HepG2 (cell line): ENCODE results near the gene MICOS13. TPM values are rescaled to one million over a fixed set of nuclear protein-coding genes. Genes with fewer than 3 reads are reported as not detected.

Source experiments
- AKAP8 ChIP-seq: sonication (generic); formaldehyde crosslinking; IDR thresholded peaks from 2 replicates; pipeline ENCODE4 v1.5.1; 2020; ENCODE audit warnings: mild to moderate bottlenecking, missing genetic modification reagents
- CCAR2 ChIP-seq: fragments of 200-400 bp; formaldehyde crosslinking; optimal IDR thresholded peaks from 2 replicates; pipeline ENCODE3; 2018; ENCODE audit warnings: low read depth, mild to moderate bottlenecking, low read length, moderate library complexity
- GTF3A ChIP-seq: sonication (generic); formaldehyde crosslinking; conservative IDR thresholded peaks from 2 replicates; pipeline ENCODE4 v1.4.0; 2020; ENCODE audit warnings: mild to moderate bottlenecking, missing genetic modification reagents
- MED13 ChIP-seq: sonication (generic); formaldehyde crosslinking; IDR thresholded peaks from 2 replicates; pipeline ENCODE4 v1.5.0; 2020; ENCODE audit warnings: missing genetic modification reagents
- NFATC3 ChIP-seq: sonication (generic); formaldehyde crosslinking; IDR thresholded peaks from 2 replicates; pipeline ENCODE4 v1.5.1; 2020; ENCODE audit warnings: mild to moderate bottlenecking, missing genetic modification reagents
- PAF1 ChIP-seq: IDR thresholded peaks from 2 replicates; pipeline ENCODE4 v1.6.1; 2016; ENCODE audit warnings: missing genetic modification reagents, missing compliant biosample characterization
- PCBP2 ChIP-seq: fragments of 200-400 bp; formaldehyde crosslinking; optimal IDR thresholded peaks from 2 replicates; pipeline ENCODE3; 2018; ENCODE audit warnings: low read length, low read depth; ENCODE audit not compliant: poor library complexity, severe bottlenecking
- PITX1 ChIP-seq: sonication (generic); formaldehyde crosslinking; IDR thresholded peaks from 2 replicates; pipeline ENCODE4 v1.5.1; 2020; ENCODE audit warnings: mild to moderate bottlenecking, missing genetic modification reagents
- ZFP1 ChIP-seq: IDR thresholded peaks from 2 replicates; pipeline ENCODE4 v1.6.1; 2016
- ZFP82 ChIP-seq: sonication (generic); formaldehyde crosslinking; IDR thresholded peaks from 2 replicates; pipeline ENCODE4 v1.5.1; 2020; ENCODE audit warnings: mild to moderate bottlenecking, missing genetic modification reagents, borderline replicate concordance
- ZNF12 ChIP-seq: sonication (generic); formaldehyde crosslinking; IDR thresholded peaks from 2 replicates; pipeline ENCODE4 v1.5.0; 2020; ENCODE audit warnings: missing genetic modification reagents
- ZNF724P ChIP-seq: sonication (generic); formaldehyde crosslinking; IDR thresholded peaks from 2 replicates; pipeline ENCODE4 v1.8.0; 2022; ENCODE audit warnings: missing genetic modification reagents, borderline replicate concordance
- ZNF772 ChIP-seq: sonication (generic); formaldehyde crosslinking; IDR thresholded peaks from 2 replicates; pipeline ENCODE4 v1.5.0; 2020; ENCODE audit warnings: mild to moderate bottlenecking, missing genetic modification reagents
- ZSCAN9 ChIP-seq: IDR thresholded peaks from 2 replicates; pipeline ENCODE4 v1.6.1; 2016; ENCODE audit warnings: borderline replicate concordance
- polyA plus RNA-seq, 8 experiments: library from polyadenylated mRNA; depleted of rRNA in 3 of 8; stranded (reverse) in 7 of 8; unstranded in 1 of 8; fragments of >200 nt; fragmentation: Illumina TruSeq in 4 of 8; extraction: Trizol in 4 of 8; gene quantifications; 2 replicates each; pipeline versions ENCODE4 v1.2.1 to v1.2.3, GENCODE V29; 2011 to 2016; ENCODE audit warnings: low read depth in 4 of 8, missing spikeins in 1 of 8, mixed read lengths in 1 of 8; ENCODE audit not compliant: insufficient read depth in 1 of 8
- total RNA-seq, 5 experiments: library from RNA; depleted of rRNA; stranded (reverse); fragments of >200 nt; fragmentation: Illumina TruSeq; extraction: Trizol; gene quantifications; 2 replicates each; pipeline ENCODE4 v1.2.3, GENCODE V29; 2016; ENCODE audit warnings: low read depth in 1 of 5
- TF ChIP-seq, protein P1 (sequence below): sonication (generic); formaldehyde crosslinking; IDR thresholded peaks from 2 replicates; pipeline ENCODE4 v1.9.0; 2021; ENCODE audit warnings: missing genetic modification reagents, borderline replicate concordance
- TF ChIP-seq, protein P2 (sequence below): sonication (generic); formaldehyde crosslinking; IDR thresholded peaks from 2 replicates; pipeline ENCODE4 v1.4.0; 2020; ENCODE audit warnings: missing genetic modification reagents
- TF ChIP-seq, protein P3 (sequence below): fragments of 450-650 bp; IDR thresholded peaks from 2 replicates; pipeline ENCODE4 v1.6.1; 2017
- TF ChIP-seq, protein P4 (sequence below): sonication (generic); formaldehyde crosslinking; IDR thresholded peaks from 2 replicates; pipeline ENCODE4 v1.9.0; 2021; ENCODE audit warnings: missing genetic modification reagents, mild to moderate bottlenecking, borderline replicate concordance
- TF ChIP-seq, protein P5 (sequence below): sonication (generic); formaldehyde crosslinking; IDR thresholded peaks from 2 replicates; pipeline ENCODE4 v1.8.1; 2022; ENCODE audit warnings: mild to moderate bottlenecking, missing genetic modification reagents

MICOS13 gene
- total and polyA plus RNA-seq, 2 of the 13 experiments (the other 11 are each of a cell fraction or from before 2014, with no cell fraction given), result 28.8 to 35.4 TPM

DNA sequence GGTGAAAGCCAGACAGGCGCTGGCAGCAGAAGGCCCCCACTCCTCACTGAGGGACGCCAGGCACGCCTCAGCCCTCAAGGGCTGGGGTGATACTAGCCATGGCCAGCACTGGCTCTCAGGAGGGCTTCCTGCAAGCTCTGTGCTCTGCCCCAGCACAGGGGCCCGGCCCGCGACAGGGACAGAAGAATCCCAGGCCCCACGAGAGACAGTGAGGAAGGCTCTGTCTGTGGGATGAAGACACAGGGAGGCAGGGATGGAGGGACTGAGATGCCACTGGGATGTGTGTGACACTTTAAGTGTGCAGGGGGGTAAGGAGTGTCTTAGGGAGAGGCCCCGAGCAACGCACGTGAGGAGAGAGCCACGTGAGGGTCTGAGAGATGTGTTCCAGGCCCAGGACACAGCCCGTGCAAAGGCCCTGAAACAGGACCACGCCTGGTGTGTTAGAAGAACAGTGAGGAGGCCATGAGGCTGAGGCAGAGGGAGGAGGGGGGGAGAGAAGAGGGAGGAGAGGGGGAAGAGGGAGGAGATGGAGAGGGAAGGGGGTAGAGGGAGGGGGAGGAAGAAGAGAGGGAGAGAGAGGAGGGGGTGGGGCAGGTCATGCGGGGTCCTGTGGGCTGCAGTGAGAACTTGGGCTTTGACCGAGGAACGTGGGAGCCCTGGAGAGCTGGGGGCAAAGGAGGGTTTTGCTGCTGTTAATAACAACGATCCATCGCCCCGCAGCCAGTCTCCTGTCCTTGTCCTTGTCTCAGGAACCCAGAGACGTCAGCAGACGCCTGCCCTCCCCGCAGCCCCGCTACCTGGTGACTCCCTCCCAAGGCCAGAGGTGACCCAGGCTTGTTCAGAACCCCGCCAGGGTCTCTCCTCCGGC, 16.9 kb upstream of the MICOS13 start (continued):
- TF ChIP-seq PITX1 (CRISPR knock-in tag) (no peak), GTF3A (CRISPR knock-in tag) (no peak), PAF1 (CRISPR knock-in tag) (no peak), ZNF724P (no peak), ZNF12 (CRISPR knock-in tag) (no peak), CCAR2 (peak; percentile 20), ZFP1 (CRISPR knock-in tag) (no peak), ZSCAN9 (CRISPR knock-in tag) (no peak), PCBP2 (peak; percentile 24), ZNF772 (CRISPR knock-in tag) (no peak), NFATC3 (no peak), AKAP8 (CRISPR knock-in tag) (peak; percentile 1; the same call in 1 of the 2 replicates), ZFP82 (CRISPR knock-in tag) (no peak), MED13 (CRISPR knock-in tag) (no peak)
- TF ChIP-seq, protein P1, sequence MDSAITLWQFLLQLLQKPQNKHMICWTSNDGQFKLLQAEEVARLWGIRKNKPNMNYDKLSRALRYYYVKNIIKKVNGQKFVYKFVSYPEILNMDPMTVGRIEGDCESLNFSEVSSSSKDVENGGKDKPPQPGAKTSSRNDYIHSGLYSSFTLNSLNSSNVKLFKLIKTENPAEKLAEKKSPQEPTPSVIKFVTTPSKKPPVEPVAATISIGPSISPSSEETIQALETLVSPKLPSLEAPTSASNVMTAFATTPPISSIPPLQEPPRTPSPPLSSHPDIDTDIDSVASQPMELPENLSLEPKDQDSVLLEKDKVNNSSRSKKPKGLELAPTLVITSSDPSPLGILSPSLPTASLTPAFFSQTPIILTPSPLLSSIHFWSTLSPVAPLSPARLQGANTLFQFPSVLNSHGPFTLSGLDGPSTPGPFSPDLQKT (CRISPR knock-in tag), result no peak
- TF ChIP-seq, protein P2, sequence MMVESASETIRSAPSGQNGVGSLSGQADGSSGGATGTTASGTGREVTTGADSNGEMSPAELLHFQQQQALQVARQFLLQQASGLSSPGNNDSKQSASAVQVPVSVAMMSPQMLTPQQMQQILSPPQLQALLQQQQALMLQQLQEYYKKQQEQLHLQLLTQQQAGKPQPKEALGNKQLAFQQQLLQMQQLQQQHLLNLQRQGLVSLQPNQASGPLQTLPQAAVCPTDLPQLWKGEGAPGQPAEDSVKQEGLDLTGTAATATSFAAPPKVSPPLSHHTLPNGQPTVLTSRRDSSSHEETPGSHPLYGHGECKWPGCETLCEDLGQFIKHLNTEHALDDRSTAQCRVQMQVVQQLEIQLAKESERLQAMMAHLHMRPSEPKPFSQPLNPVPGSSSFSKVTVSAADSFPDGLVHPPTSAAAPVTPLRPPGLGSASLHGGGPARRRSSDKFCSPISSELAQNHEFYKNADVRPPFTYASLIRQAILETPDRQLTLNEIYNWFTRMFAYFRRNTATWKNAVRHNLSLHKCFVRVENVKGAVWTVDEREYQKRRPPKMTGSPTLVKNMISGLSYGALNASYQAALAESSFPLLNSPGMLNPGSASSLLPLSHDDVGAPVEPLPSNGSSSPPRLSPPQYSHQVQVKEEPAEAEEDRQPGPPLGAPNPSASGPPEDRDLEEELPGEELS (CRISPR knock-in tag), result no peak
- TF ChIP-seq, protein P3, sequence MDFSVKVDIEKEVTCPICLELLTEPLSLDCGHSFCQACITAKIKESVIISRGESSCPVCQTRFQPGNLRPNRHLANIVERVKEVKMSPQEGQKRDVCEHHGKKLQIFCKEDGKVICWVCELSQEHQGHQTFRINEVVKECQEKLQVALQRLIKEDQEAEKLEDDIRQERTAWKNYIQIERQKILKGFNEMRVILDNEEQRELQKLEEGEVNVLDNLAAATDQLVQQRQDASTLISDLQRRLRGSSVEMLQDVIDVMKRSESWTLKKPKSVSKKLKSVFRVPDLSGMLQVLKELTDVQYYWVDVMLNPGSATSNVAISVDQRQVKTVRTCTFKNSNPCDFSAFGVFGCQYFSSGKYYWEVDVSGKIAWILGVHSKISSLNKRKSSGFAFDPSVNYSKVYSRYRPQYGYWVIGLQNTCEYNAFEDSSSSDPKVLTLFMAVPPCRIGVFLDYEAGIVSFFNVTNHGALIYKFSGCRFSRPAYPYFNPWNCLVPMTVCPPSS, result no peak
- TF ChIP-seq, protein P4, sequence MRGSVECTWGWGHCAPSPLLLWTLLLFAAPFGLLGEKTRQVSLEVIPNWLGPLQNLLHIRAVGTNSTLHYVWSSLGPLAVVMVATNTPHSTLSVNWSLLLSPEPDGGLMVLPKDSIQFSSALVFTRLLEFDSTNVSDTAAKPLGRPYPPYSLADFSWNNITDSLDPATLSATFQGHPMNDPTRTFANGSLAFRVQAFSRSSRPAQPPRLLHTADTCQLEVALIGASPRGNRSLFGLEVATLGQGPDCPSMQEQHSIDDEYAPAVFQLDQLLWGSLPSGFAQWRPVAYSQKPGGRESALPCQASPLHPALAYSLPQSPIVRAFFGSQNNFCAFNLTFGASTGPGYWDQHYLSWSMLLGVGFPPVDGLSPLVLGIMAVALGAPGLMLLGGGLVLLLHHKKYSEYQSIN, result no peak
- TF ChIP-seq, protein P5, sequence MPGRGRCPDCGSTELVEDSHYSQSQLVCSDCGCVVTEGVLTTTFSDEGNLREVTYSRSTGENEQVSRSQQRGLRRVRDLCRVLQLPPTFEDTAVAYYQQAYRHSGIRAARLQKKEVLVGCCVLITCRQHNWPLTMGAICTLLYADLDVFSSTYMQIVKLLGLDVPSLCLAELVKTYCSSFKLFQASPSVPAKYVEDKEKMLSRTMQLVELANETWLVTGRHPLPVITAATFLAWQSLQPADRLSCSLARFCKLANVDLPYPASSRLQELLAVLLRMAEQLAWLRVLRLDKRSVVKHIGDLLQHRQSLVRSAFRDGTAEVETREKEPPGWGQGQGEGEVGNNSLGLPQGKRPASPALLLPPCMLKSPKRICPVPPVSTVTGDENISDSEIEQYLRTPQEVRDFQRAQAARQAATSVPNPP, result no peak
